ENCODE results near the gene SNX8.

The SNX8 gene

DNA sequence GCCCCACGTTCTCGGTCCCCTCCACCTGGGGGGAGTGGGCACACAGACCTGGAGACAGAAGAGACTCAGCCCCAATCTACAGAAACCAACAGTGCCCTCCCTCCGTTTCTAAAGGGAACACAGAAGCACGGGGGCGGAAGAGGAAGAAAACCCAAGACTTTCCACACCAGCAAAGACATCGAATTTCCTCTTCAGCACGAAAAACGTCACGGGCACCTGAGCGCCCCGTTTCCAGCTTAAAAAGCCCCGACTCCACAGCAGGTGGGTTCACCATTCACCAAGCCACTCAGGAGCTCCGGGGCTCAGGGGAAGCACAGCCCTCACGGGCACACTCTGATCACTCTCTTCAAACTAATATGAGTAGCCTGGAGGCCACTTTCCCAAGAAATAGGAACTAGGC lies 52.6 kb downstream of the SNX8 start:
- TF ChIP-seq, protein P1, sequence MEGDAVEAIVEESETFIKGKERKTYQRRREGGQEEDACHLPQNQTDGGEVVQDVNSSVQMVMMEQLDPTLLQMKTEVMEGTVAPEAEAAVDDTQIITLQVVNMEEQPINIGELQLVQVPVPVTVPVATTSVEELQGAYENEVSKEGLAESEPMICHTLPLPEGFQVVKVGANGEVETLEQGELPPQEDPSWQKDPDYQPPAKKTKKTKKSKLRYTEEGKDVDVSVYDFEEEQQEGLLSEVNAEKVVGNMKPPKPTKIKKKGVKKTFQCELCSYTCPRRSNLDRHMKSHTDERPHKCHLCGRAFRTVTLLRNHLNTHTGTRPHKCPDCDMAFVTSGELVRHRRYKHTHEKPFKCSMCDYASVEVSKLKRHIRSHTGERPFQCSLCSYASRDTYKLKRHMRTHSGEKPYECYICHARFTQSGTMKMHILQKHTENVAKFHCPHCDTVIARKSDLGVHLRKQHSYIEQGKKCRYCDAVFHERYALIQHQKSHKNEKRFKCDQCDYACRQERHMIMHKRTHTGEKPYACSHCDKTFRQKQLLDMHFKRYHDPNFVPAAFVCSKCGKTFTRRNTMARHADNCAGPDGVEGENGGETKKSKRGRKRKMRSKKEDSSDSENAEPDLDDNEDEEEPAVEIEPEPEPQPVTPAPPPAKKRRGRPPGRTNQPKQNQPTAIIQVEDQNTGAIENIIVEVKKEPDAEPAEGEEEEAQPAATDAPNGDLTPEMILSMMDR (conservative IDR thresholded peaks at IDR 0.05; ENCODE audit: low read length): no peak
- no peak overlapping the region for H3K4me3 ChIP-seq (ENCODE audit: low read length)
- no peak for DNase-seq (ENCODE audit: low read depth)

DNA sequence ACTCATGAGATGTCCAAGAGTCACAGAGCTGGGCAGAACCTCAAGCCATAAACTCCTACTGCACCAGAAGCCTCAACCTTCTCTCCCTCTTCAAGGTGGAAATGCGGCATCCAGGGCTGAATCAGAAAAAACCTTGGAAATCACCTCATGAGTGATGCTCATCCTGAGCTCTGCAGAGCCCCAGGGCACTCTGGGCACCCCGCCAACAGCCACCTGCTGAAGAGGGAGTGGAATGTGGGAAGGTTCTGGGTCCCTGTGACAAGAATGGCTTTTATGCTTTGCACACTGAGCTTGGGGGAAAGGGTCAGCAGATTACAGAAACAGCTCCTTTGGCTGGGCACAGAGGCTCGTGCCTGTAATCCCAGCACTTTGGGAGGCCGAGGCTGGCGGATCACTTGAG lies 53.4 kb downstream of the SNX8 start:
- DNase-seq (ENCODE audit: low read depth): no peak
- TF ChIP-seq, protein P1 (conservative IDR thresholded peaks at IDR 0.05; ENCODE audit: low read length): no peak

DNA sequence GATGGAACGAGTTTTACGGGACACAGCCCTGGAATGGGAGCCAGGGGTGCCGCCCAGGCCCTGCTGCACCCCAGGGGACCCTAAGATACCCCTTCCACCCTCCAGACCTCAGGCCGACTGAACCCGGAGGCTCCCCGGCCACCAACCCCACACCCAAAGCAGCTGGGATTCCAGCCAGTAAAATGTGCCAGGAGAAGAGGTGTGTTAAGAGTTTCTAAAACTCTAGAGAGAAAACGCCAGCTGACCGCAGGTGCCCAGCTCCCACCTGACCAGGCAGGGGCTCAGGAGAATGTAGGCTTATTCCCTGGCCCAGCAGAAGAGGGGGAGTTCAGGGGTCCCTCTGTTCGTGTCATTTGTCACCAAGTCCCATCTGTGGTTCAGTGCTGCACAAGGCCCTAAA lies 54.8 kb downstream of the SNX8 start:
- no peak for DNase-seq (ENCODE audit: low read depth)
- no peak overlapping the region for H3K4me3 ChIP-seq (ENCODE audit: low read length)
- TF ChIP-seq, protein P1 (conservative IDR thresholded peaks at IDR 0.05; ENCODE audit: low read length): no peak

More for the DNA sequence above, 53.4 kb downstream of the SNX8 start:
- H3K4me3 ChIP-seq (ENCODE audit: low read length): no peak overlapping the region

DNA sequence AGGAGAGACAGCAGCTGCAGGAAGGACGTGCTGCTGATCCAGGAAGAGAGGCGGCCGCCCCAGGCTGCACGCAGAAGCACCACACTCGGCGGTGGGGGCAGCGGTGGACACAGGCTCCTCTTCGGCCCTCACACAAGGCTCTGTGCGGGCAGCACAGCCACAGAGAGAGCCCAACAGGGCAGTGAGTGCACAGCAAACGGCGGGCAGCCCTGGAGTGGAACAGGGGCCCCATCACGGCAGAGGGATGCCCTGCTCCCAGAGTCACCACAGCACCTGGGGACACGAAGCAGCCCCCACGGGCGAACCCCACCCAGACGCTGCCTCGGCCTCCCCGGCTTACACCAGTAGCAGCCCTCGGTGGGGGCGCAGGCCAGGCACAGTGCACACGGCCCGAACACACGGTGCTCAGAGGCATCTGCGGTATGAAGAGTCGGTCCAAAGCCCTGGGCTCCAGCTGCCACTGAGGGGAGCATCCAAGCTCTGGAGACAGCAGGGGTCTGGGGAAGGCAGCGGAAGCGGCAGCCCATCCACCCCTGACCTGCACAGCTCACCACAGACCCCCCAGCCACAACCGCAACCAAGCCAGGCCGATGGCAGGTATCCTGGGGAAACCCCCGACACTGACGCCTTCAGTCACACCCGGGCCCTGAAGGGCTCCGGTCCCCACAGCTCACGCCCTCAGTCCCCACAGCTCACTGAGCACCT lies 55.4 kb downstream of the SNX8 start:
- no peak overlapping the region for H3K4me3 ChIP-seq (ENCODE audit: low read length)
- TF ChIP-seq, protein P1 (conservative IDR thresholded peaks at IDR 0.05; ENCODE audit: low read length): no peak
- no peak for DNase-seq (ENCODE audit: low read depth)

DNA sequence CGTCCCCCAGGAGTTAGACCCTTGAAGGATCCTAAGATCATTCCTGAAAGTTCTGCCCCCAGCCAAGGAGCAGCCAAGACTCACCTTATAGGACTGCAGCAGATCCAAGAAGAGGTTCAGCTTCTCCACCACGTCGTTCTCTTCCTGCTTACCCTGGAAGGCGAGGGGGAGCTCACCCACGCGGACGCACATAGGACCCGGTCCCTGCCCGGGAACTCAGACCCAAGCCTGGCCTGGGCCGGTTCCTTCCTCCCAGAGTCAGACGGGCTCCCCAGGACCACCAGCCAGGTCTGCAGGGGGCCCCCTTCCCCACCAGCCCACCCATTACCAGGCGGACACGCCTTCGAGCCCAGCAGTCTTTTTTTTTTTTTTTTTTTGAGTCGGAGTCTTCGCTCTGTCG lies 56.6 kb downstream of the SNX8 start:
- no peak for DNase-seq (ENCODE audit: low read depth)
- TF ChIP-seq, protein P1 (conservative IDR thresholded peaks at IDR 0.05; ENCODE audit: low read length): no peak
- no peak overlapping the region for H3K4me3 ChIP-seq (ENCODE audit: low read length)

DNA sequence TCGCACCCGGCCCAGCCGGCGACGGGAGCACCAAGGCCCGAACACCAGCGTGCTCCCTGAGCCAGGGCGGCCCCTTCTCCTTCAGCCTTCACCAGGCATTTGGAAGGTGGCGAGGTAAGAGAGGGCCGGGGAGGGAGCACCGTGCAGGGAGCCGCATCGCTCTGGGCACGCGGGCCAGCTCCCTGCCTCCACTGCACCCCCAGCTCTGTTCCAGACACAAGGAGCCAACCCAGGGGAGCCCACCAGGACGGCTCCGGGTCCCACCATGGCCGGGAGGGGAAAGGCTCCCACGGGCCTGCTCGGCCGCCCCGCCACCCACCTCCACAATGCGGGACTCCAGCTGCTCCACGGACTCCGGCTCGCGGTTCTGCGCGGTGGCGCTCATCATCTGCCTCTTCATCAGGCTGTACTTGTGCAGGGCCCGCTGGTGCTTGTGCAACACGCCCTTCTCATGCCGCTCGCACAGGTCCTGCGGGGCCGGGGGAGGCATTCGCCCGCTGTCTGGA lies 57.1 kb downstream of the SNX8 start:
- H3K4me3 ChIP-seq (ENCODE audit: low read length): no peak overlapping the region
- DNase-seq (ENCODE audit: low read depth): no peak
- TF ChIP-seq, protein P1 (conservative IDR thresholded peaks at IDR 0.05; ENCODE audit: low read length): no peak

DNA sequence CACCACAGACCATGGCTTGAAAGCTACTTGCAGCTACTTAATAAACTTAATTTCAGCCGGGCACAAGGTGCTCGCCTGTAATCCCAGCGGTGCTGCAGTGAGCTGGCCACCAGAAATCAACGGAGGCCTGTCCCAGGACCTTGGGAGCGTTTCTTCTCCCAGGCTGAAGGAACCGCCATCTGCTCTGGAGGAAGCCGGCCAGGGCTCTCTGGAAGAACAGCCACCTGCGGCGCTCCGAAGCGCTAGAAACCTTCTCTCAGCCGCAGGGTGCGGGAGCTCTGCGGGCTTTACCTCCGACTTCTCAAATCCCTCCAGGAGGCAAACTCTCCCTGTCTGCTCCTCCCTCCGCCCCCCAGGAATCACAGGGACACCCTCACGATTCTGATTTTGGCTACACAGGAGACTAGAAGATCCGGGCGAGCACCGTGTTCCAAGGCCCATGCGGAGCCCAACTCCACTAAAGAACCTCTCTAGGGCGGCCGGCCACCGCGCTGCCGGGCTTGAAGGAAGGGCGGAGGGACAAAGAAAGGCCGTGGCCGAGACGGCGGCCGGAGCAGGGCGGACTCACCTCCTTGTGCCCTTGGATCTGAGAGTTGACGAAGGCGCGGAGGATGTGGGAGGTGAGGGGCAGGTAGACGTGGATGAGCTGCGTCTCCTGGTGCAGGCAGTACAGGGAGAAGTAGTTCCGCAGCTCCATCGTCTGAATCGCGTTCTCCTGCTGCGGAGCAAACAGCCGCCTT lies 57.8 kb downstream of the SNX8 start:
- TF ChIP-seq, protein P1 (conservative IDR thresholded peaks at IDR 0.05; ENCODE audit: low read length): no peak
- DNase-seq (ENCODE audit: low read depth): no peak

More for the DNA sequence above, 57.8 kb downstream of the SNX8 start:
- H3K4me3 ChIP-seq (ENCODE audit: low read length): no peak overlapping the region

All from AG10803 (cell line).